HEK293 (cell line): ENCODE data around the gene KIAA1586.

ENCODE experiments used
- EGR2 ChIP-seq: fragments of 450-650 bp; formaldehyde crosslinking; IDR thresholded peaks from 2 replicates; pipeline ENCODE4 v1.5.1; 2016; ENCODE audit warnings: low read depth, missing biosample characterization, missing genetic modification characterization
- SP2 ChIP-seq: fragments of 450-650 bp; formaldehyde crosslinking; IDR thresholded peaks from 2 replicates; pipeline ENCODE4 v1.5.1; 2016; ENCODE audit warnings: missing biosample characterization, missing genetic modification characterization
- ZBTB21 ChIP-seq: fragments of 450-650 bp; formaldehyde crosslinking; IDR thresholded peaks from 2 replicates; pipeline ENCODE4 v1.5.1; 2017; ENCODE audit warnings: missing biosample characterization, missing genetic modification characterization
- ZBTB8A ChIP-seq: fragments of 450-650 bp; formaldehyde crosslinking; IDR thresholded peaks from 2 replicates; pipeline ENCODE4 v1.5.1; 2016; ENCODE audit warnings: missing biosample characterization, missing genetic modification characterization
- ZNF112 ChIP-seq: fragments of 450-650 bp; formaldehyde crosslinking; IDR thresholded peaks from 2 replicates; pipeline ENCODE4 v1.5.0; 2017; ENCODE audit warnings: missing biosample characterization, missing genetic modification characterization
- ZNF132 ChIP-seq: fragments of 450-650 bp; formaldehyde crosslinking; IDR thresholded peaks from 2 replicates; pipeline ENCODE4 v1.5.1; 2017; ENCODE audit warnings: missing biosample characterization, missing genetic modification characterization, borderline replicate concordance
- ZNF140 ChIP-seq: fragments of 450-650 bp; formaldehyde crosslinking; IDR thresholded peaks from 2 replicates; pipeline ENCODE4 v1.5.1; 2016; ENCODE audit warnings: missing biosample characterization, missing genetic modification characterization
- ZNF214 ChIP-seq: fragments of 450-650 bp; formaldehyde crosslinking; IDR thresholded peaks from 2 replicates; pipeline ENCODE4 v1.5.1; 2017; ENCODE audit warnings: missing biosample characterization, mild to moderate bottlenecking, missing genetic modification characterization, borderline replicate concordance
- ZNF266 ChIP-seq: fragments of 450-650 bp; formaldehyde crosslinking; IDR thresholded peaks from 2 replicates; pipeline ENCODE4 v1.5.1; 2016; ENCODE audit warnings: missing biosample characterization, missing genetic modification characterization, low read depth
- ZNF433 ChIP-seq: fragments of 450-650 bp; formaldehyde crosslinking; IDR thresholded peaks from 2 replicates; pipeline ENCODE4 v1.5.1; 2016; ENCODE audit warnings: missing biosample characterization, missing genetic modification characterization, low read depth
- ZNF600 ChIP-seq: fragments of 450-650 bp; formaldehyde crosslinking; IDR thresholded peaks from 2 replicates; pipeline ENCODE4 v1.5.1; 2016; ENCODE audit warnings: missing biosample characterization, missing genetic modification characterization
- ZNF621 ChIP-seq: fragments of 450-650 bp; formaldehyde crosslinking; IDR thresholded peaks from 2 replicates; pipeline ENCODE4 v1.5.1; 2017; ENCODE audit warnings: missing biosample characterization, missing genetic modification characterization
- ZNF654 ChIP-seq: fragments of 450-650 bp; formaldehyde crosslinking; IDR thresholded peaks from 2 replicates; pipeline ENCODE4 v1.5.1; 2016; ENCODE audit warnings: low read depth, missing biosample characterization, missing genetic modification characterization
- ZNF670 ChIP-seq: fragments of 450-650 bp; formaldehyde crosslinking; IDR thresholded peaks from 2 replicates; pipeline ENCODE4 v1.5.1; 2016; ENCODE audit warnings: missing biosample characterization, missing genetic modification characterization, low read depth
- TF ChIP-seq, protein P1 (sequence below): fragments of 450-650 bp; formaldehyde crosslinking; IDR thresholded peaks from 2 replicates; pipeline ENCODE4 v1.5.1; 2016; ENCODE audit warnings: missing biosample characterization, missing genetic modification characterization
- TF ChIP-seq, protein P2 (sequence below): fragments of 450-650 bp; formaldehyde crosslinking; IDR thresholded peaks from 2 replicates; pipeline ENCODE4 v1.5.1; 2016; ENCODE audit warnings: missing biosample characterization, missing genetic modification characterization
- TF ChIP-seq, protein P3 (sequence below): fragments of 450-650 bp; formaldehyde crosslinking; IDR thresholded peaks from 2 replicates; pipeline ENCODE4 v1.5.1; 2016; ENCODE audit warnings: missing biosample characterization, missing genetic modification characterization, low read depth
- TF ChIP-seq, protein P4 (sequence below): fragments of 450-650 bp; IDR thresholded peaks from 2 replicates; pipeline ENCODE4 v1.5.1; 2018; ENCODE audit warnings: missing biosample characterization, mild to moderate bottlenecking, missing genetic modification characterization
- TF ChIP-seq, protein P5 (sequence below): fragments of 450-650 bp; formaldehyde crosslinking; IDR thresholded peaks from 2 replicates; pipeline ENCODE4 v1.5.1; 2016; ENCODE audit warnings: missing biosample characterization, missing genetic modification characterization, low read depth
- TF ChIP-seq, protein P6 (sequence below): fragments of 450-650 bp; formaldehyde crosslinking; IDR thresholded peaks from 2 replicates; pipeline ENCODE4 v1.5.1; 2016; ENCODE audit warnings: missing biosample characterization, missing genetic modification characterization
- TF ChIP-seq, protein P7 (sequence below): fragments of 450-650 bp; formaldehyde crosslinking; IDR thresholded peaks from 2 replicates; pipeline ENCODE4 v1.5.0; 2017; ENCODE audit warnings: missing biosample characterization, missing genetic modification characterization, borderline replicate concordance

The KIAA1586 gene

DNA sequence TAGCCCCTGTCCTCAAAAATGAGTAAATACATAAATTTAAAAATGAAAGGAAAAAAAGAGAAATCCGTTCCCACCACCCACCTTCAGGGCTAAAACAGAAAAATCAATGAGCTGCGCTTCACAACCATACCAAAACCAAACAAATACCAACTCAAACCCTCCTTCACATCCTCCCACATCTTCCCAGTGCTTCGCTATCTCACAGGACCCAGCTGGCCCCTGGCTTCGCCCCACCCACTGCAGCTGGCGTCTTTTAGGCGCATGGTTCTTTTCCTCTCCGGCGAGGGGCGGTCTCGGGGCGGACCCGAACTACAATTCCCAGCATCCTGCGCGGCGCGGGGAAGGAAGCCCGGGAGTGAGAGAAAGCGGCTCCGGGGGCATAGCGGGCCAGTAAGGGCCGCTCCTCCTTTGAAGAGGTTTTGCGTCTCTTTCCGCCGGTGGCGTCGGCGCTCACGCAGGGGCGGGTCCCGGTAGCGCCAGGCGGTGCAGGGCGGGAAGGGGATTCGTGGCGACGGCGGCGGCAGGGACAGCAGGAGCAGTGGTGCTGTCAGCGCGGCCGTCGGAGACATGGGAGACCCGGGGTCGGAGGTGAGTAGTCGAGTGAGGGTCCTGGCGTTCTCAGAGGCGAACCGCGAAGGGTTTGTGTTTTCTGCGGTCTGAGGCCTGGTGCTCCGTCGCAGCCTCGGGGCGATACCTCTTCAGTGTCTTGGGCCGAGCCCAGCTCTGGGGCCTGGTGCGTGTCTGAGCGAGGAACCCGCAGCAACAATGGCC is 43.4 kb downstream of the KIAA1586 start, which contains the start of gene ZNF451 (continued):
- TF ChIP-seq, protein P1, sequence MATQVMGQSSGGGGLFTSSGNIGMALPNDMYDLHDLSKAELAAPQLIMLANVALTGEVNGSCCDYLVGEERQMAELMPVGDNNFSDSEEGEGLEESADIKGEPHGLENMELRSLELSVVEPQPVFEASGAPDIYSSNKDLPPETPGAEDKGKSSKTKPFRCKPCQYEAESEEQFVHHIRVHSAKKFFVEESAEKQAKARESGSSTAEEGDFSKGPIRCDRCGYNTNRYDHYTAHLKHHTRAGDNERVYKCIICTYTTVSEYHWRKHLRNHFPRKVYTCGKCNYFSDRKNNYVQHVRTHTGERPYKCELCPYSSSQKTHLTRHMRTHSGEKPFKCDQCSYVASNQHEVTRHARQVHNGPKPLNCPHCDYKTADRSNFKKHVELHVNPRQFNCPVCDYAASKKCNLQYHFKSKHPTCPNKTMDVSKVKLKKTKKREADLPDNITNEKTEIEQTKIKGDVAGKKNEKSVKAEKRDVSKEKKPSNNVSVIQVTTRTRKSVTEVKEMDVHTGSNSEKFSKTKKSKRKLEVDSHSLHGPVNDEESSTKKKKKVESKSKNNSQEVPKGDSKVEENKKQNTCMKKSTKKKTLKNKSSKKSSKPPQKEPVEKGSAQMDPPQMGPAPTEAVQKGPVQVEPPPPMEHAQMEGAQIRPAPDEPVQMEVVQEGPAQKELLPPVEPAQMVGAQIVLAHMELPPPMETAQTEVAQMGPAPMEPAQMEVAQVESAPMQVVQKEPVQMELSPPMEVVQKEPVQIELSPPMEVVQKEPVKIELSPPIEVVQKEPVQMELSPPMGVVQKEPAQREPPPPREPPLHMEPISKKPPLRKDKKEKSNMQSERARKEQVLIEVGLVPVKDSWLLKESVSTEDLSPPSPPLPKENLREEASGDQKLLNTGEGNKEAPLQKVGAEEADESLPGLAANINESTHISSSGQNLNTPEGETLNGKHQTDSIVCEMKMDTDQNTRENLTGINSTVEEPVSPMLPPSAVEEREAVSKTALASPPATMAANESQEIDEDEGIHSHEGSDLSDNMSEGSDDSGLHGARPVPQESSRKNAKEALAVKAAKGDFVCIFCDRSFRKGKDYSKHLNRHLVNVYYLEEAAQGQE: no peak
- 0 out of 2 replicates have a peak, but pooled peaks have one; percentile 54 for TF ChIP-seq ZBTB8A
- no peak for TF ChIP-seq ZNF433
- TF ChIP-seq, protein P2, sequence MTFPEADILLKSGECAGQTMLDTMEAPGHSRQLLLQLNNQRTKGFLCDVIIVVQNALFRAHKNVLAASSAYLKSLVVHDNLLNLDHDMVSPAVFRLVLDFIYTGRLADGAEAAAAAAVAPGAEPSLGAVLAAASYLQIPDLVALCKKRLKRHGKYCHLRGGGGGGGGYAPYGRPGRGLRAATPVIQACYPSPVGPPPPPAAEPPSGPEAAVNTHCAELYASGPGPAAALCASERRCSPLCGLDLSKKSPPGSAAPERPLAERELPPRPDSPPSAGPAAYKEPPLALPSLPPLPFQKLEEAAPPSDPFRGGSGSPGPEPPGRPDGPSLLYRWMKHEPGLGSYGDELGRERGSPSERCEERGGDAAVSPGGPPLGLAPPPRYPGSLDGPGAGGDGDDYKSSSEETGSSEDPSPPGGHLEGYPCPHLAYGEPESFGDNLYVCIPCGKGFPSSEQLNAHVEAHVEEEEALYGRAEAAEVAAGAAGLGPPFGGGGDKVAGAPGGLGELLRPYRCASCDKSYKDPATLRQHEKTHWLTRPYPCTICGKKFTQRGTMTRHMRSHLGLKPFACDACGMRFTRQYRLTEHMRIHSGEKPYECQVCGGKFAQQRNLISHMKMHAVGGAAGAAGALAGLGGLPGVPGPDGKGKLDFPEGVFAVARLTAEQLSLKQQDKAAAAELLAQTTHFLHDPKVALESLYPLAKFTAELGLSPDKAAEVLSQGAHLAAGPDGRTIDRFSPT: 0 out of 2 replicates have a peak, but pooled peaks have one; percentile 43
- no peak for TF ChIP-seq ZNF140 (tag by site-specific recombination)
- no peak for TF ChIP-seq ZNF112 (tag by site-specific recombination)
- TF ChIP-seq, protein P3, sequence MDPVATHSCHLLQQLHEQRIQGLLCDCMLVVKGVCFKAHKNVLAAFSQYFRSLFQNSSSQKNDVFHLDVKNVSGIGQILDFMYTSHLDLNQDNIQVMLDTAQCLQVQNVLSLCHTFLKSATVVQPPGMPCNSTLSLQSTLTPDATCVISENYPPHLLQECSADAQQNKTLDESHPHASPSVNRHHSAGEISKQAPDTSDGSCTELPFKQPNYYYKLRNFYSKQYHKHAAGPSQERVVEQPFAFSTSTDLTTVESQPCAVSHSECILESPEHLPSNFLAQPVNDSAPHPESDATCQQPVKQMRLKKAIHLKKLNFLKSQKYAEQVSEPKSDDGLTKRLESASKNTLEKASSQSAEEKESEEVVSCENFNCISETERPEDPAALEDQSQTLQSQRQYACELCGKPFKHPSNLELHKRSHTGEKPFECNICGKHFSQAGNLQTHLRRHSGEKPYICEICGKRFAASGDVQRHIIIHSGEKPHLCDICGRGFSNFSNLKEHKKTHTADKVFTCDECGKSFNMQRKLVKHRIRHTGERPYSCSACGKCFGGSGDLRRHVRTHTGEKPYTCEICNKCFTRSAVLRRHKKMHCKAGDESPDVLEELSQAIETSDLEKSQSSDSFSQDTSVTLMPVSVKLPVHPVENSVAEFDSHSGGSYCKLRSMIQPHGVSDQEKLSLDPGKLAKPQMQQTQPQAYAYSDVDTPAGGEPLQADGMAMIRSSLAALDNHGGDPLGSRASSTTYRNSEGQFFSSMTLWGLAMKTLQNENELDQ (tag by site-specific recombination): no peak
- no peak for TF ChIP-seq ZNF670
- TF ChIP-seq, protein P4, sequence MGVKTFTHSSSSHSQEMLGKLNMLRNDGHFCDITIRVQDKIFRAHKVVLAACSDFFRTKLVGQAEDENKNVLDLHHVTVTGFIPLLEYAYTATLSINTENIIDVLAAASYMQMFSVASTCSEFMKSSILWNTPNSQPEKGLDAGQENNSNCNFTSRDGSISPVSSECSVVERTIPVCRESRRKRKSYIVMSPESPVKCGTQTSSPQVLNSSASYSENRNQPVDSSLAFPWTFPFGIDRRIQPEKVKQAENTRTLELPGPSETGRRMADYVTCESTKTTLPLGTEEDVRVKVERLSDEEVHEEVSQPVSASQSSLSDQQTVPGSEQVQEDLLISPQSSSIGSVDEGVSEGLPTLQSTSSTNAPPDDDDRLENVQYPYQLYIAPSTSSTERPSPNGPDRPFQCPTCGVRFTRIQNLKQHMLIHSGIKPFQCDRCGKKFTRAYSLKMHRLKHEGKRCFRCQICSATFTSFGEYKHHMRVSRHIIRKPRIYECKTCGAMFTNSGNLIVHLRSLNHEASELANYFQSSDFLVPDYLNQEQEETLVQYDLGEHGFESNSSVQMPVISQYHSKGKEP (tag by site-specific recombination): 0 out of 2 replicates have a peak, but pooled peaks have one; percentile 7
- TF ChIP-seq, protein P5, sequence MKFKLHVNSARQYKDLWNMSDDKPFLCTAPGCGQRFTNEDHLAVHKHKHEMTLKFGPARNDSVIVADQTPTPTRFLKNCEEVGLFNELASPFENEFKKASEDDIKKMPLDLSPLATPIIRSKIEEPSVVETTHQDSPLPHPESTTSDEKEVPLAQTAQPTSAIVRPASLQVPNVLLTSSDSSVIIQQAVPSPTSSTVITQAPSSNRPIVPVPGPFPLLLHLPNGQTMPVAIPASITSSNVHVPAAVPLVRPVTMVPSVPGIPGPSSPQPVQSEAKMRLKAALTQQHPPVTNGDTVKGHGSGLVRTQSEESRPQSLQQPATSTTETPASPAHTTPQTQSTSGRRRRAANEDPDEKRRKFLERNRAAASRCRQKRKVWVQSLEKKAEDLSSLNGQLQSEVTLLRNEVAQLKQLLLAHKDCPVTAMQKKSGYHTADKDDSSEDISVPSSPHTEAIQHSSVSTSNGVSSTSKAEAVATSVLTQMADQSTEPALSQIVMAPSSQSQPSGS (tag by site-specific recombination): no peak
- TF ChIP-seq ZBTB21 (tag by site-specific recombination): peak; percentile 41
- TF ChIP-seq, protein P6, sequence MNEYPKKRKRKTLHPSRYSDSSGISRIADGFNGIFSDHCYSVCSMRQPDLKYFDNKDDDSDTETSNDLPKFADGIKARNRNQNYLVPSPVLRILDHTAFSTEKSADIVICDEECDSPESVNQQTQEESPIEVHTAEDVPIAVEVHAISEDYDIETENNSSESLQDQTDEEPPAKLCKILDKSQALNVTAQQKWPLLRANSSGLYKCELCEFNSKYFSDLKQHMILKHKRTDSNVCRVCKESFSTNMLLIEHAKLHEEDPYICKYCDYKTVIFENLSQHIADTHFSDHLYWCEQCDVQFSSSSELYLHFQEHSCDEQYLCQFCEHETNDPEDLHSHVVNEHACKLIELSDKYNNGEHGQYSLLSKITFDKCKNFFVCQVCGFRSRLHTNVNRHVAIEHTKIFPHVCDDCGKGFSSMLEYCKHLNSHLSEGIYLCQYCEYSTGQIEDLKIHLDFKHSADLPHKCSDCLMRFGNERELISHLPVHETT (tag by site-specific recombination): peak; percentile 47; the same call in 1 of the 2 replicates
- no peak for TF ChIP-seq ZNF266 (tag by site-specific recombination)
- no peak for TF ChIP-seq ZNF214 (tag by site-specific recombination)
- no peak for TF ChIP-seq ZNF132 (tag by site-specific recombination)
- no peak for TF ChIP-seq ZNF654 (tag by site-specific recombination)
- TF ChIP-seq ZNF600 (tag by site-specific recombination): peak; percentile 89
- TF ChIP-seq, protein P7, sequence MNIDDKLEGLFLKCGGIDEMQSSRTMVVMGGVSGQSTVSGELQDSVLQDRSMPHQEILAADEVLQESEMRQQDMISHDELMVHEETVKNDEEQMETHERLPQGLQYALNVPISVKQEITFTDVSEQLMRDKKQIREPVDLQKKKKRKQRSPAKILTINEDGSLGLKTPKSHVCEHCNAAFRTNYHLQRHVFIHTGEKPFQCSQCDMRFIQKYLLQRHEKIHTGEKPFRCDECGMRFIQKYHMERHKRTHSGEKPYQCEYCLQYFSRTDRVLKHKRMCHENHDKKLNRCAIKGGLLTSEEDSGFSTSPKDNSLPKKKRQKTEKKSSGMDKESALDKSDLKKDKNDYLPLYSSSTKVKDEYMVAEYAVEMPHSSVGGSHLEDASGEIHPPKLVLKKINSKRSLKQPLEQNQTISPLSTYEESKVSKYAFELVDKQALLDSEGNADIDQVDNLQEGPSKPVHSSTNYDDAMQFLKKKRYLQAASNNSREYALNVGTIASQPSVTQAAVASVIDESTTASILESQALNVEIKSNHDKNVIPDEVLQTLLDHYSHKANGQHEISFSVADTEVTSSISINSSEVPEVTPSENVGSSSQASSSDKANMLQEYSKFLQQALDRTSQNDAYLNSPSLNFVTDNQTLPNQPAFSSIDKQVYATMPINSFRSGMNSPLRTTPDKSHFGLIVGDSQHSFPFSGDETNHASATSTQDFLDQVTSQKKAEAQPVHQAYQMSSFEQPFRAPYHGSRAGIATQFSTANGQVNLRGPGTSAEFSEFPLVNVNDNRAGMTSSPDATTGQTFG (tag by site-specific recombination): no peak
- peak; percentile 98 for TF ChIP-seq EGR2 (tag by site-specific recombination)
- peak; percentile 94 for TF ChIP-seq SP2
- no peak for TF ChIP-seq ZNF621 (tag by site-specific recombination)
